Heart left ventricle (tissue), 16 donors: Measurements from ENCODE around the gene PHLDA2. TPM values are rescaled to one million over a fixed set of nuclear protein-coding genes. Genes with fewer than 3 reads are reported as not detected.

Experiments
- ATAC-seq, 4 donors: fragments of 200-7000 bp; cut with Tn5 transposase; one replicate each; pipeline ENCODE4 v1.9.1; 2020 to 2022; ENCODE audit warnings: moderate library complexity in 4 of 4, mild to moderate bottlenecking in 3 of 4, moderate number of reproducible peaks in 1 of 4
- DNase-seq, 5 donors: peaks; one replicate each; pipeline ENCODE4 v3.0.0-alpha.2; 2020
- H3K27ac ChIP-seq, 12 donors: fragments of 200-600 bp; sonication (generic) in 4 of 12; one replicate each; pipeline versions ENCODE4 v1.5.0 to v1.8.0; 2016 to 2022; ENCODE audit warnings: mild to moderate bottlenecking in 2 of 12
- H3K27me3 ChIP-seq, 9 donors: fragments of 200-600 bp; sonication (generic) in 2 of 9; one replicate each; pipeline versions ENCODE4 v1.5.1 to v1.8.0; 2016 to 2022; ENCODE audit warnings: mild to moderate bottlenecking in 3 of 9
- H3K36me3 ChIP-seq, 9 donors: fragments of 200-600 bp; sonication (generic) in 2 of 9; one replicate each; pipeline versions ENCODE4 v1.5.0 to v1.8.0; 2018 to 2022; ENCODE audit warnings: mild to moderate bottlenecking in 2 of 9
- H3K4me1 ChIP-seq, 12 donors: fragments of 200-600 bp; sonication (generic) in 4 of 12; one replicate each; pipeline versions ENCODE4 v1.5.0 to v1.8.0; 2016 to 2022; ENCODE audit warnings: mild to moderate bottlenecking in 3 of 12
- H3K4me3 ChIP-seq, 12 donors: fragments of 200-600 bp; sonication (generic) in 4 of 12; one replicate each; pipeline versions ENCODE4 v1.5.0 to v1.8.0; 2017 to 2022; ENCODE audit warnings: mild to moderate bottlenecking in 9 of 12, moderate library complexity in 4 of 12
- H3K9me3 ChIP-seq, 12 donors: fragments of 200-600 bp; sonication (generic) in 4 of 12; one replicate each; pipeline versions ENCODE4 v1.5.0 to v1.8.0; 2016 to 2022; ENCODE audit warnings: mild to moderate bottlenecking in 1 of 12
- CTCF ChIP-seq, 12 donors: fragments of 200-600 bp; sonication (generic) in 4 of 12; IDR thresholded peaks; one replicate each; pipeline versions ENCODE4 v1.5.0 to v1.8.0; 2018 to 2022; ENCODE audit warnings: antibody characterized with exemption in 12 of 12, mild to moderate bottlenecking in 5 of 12
- POLR2A ChIP-seq, 2 donors: fragments of 450-650 bp; IDR thresholded peaks; one replicate each; pipeline ENCODE4 v1.6.1; 2017; ENCODE audit warnings: antibody characterized with exemption in 2 of 2, mild to moderate bottlenecking in 2 of 2, moderate library complexity in 2 of 2
- WGBS, 4 donors: extraction: QIAGEN DNeasy Blood & Tissue Kit in 2 of 4; methylation state at CpG; one replicate each; pipeline versions ENCODE4 v1.1.5 to v1.1.7; 2013 to 2018; 5-methylcytosine and 5-hydroxymethylcytosine counted together
- intact Hi-C, 10 donors: fragments of 100-400 bp; cut with DNase I; formaldehyde crosslinking; loops; one replicate each; pipeline versions ENCODE4 v1.11.1 to v1.14.2; 2022
- polyA plus RNA-seq, 2 donors: library from polyadenylated mRNA; stranded (reverse); fragments of 200-250 nt; gene quantifications; one replicate each; pipeline ENCODE4 v1.2.3, GENCODE V29; 2013
- total RNA-seq, 9 donors: library from RNA; depleted of rRNA in 2 of 9; stranded (reverse); fragments of >200 nt in 2 of 9; fragmentation: NEBNext Ultra II Directional in 3 of 9; extraction: Animal tissue kit (Norgen Biotek cat#: 25700) in 3 of 9; gene quantifications; one replicate each; pipeline versions ENCODE4 v1.1.0 to v1.2.4, GENCODE V29; 2016 to 2023
- donor health status: ischemic (EF 13 %, LVEDD 7.1; RV severe dilation, severe dysfunction).
- donor health status: healthy with polysubstance abuse.
- donor health status: DM: no; HTN: yes; CAD: no.
- donor health status: DM: no; HTN: no; CAD: no.
- donor health status: ischemic (EF 25% LVEDD 6.9; RV normal size, moderate dysfunction).
- donor health status: ischemic (EF 25% LVEDD 5.7; RV mildly dilated, moderate dysfunction).
- donor health status: healthy.
- donor health status: DM: yes; HTN: yes; CAD: no.
- donor health status: ischemic (EF 35%, LVEDD 5.7; RV mildly dilated, moderate dysfunction).
- donor health status: nonischemic (EF 11% LVEDD 7.7; RV severe dilation, severe dysfunction).
- donor health status: DM: yes; HTN: yes; CAD: no.
- donor health status: PGD.
- donor health status: ischemic (EF 29% LVEDD 5.4; RV normal size, mild dysfunction).
- donor health status: nonischemic (EF 23%, LVEDD 6.1; RV moderate dilation, normal function).

The PHLDA2 gene
- total and polyA plus RNA-seq, 11 donors, result 0.40 to 9.2 (median 1.0) TPM; not detected in 2

GRCh38 chr11:2901196-2901796 is 27.9 kb downstream of the PHLDA2 start:
- peak in 1 of 5 donors; percentile 31 for DNase-seq
- Histone ChIP-seq H3K4me1 (peaks cover 0 to 54% (median 17%) of the 10 kb centered on the region in 12 donors), H3K4me3 (peak overlapping the region in 10 of 12 donors; percentile 61 to 79 (median 70)), H3K27me3 (no peaks in the 10 kb centered on the region), H3K36me3 (no peaks in the 10 kb centered on the region), H3K9me3 (no peaks in the 10 kb centered on the region), H3K27ac (peak overlapping the region in 9 of 12 donors; percentile 2 to 83 (median 66))
- intact Hi-C loops, result no loop called here
- WGBS, 4 donors, result 86 to 90% (median 86%) methylated on average over 11 to 16 of the region's 16 CpGs
- no peak for TF ChIP-seq CTCF (IDR thresholded peaks at IDR 0.05)
- no peak for TF ChIP-seq POLR2A (IDR thresholded peaks at IDR 0.05)
- peak in 1 of 4 donors; percentile 3 for ATAC-seq

GRCh38 chr11:2899080-2899783 is 30.0 kb downstream of the PHLDA2 start:
- H3K4me3 ChIP-seq, result peak overlapping the region in 1 of 12 donors; percentile 33
- H3K27ac ChIP-seq, result peak overlapping the region in 8 of 12 donors; percentile 22 to 88 (median 58)
- 67 to 76% (median 75%) methylated on average over 11 to 13 of the region's 13 CpGs for WGBS, 4 donors
- no peak for TF ChIP-seq POLR2A (IDR thresholded peaks at IDR 0.05)
- TF ChIP-seq CTCF (IDR thresholded peaks at IDR 0.05), result no peak
- intact Hi-C loops, result loop anchor here in 4 of 10 donors (10.0 kb wide), 2 partner anchors 594 to 704 kb away; partner anchors contain the start of genes C11orf21 (in 2 of the 4) and TSPAN32 (in 2 of the 4)
- no peaks in the 10 kb centered on the region for H3K9me3 ChIP-seq
- peaks cover 0 to 54% (median 17%) of the 10 kb centered on the region in 12 donors for H3K4me1 ChIP-seq
- H3K27me3 ChIP-seq, result no peaks in the 10 kb centered on the region
- ATAC-seq (peak in 1 of 4 donors; percentile 18), DNase-seq (peak in 3 of 5 donors; percentile 54 to 81 (median 67))
- H3K36me3 ChIP-seq, result no peaks in the 10 kb centered on the region

- DNase-seq, result peak; percentile 68 to 82 (median 74)
These were observed 30.7 kb downstream of the PHLDA2 start for GRCh38 chr11:2898366-2899079.

More at GRCh38 chr11:2898366-2899079, 30.7 kb downstream of the PHLDA2 start:
- no peak for TF ChIP-seq POLR2A (IDR thresholded peaks at IDR 0.05)
- no peak for TF ChIP-seq CTCF (IDR thresholded peaks at IDR 0.05)
- peak; percentile 21 to 71 (median 38) for ATAC-seq
- Histone ChIP-seq H3K27ac (peak overlapping the region in 8 of 12 donors; percentile 22 to 88 (median 58)), H3K27me3 (no peaks in the 10 kb centered on the region), H3K36me3 (no peaks in the 10 kb centered on the region), H3K4me3 (peak overlapping the region in 1 of 12 donors; percentile 33), H3K9me3 (no peaks in the 10 kb centered on the region), H3K4me1 (peaks cover 0 to 54% (median 17%) of the 10 kb centered on the region in 12 donors)
- whole genome bisulfite sequencing, 4 donors, result 57 to 70% (median 66%) methylated on average over 9 to 12 of the region's 12 CpGs
- intact Hi-C loops, result loop anchor here in 4 of 10 donors (10.0 kb wide), 2 partner anchors 594 to 704 kb away; partner anchors contain the start of genes C11orf21 (in 2 of the 4) and TSPAN32 (in 2 of the 4)
